Measurements from ENCODE around the gene CRAT. TPM values are rescaled to one million over a fixed set of nuclear protein-coding genes. Genes with fewer than 3 reads are reported as not detected.

Gene CRAT
- polyA plus RNA-seq, 2 of the 4 experiments (the other 2 are of a cell fraction), result 20.5 to 26.0 TPM

- ATAC-seq (peak; percentile 47 to 48; a peak in 5 of 6 replicates), FAIRE-seq (no peak), DNase-seq (ENCODE audit: low read depth in 1 of 2, low spot score in 1 of 2) (no peak)
- no peak overlapping the region for H3K27ac ChIP-seq
- 88% methylated on average over 15 of the region's 20 CpGs for WGBS (ENCODE audit: missing lambda C conversion rate)
- no peaks in the 10 kb centered on the region for H3K9me3 ChIP-seq
- no peaks in the 10 kb centered on the region for H3K4me1 ChIP-seq
- H3K4me3 ChIP-seq, result no peak overlapping the region
- CTCF ChIA-PET, result interaction anchor here (0.7 to 3.6 kb wide), 6 partner anchors 8 to 530 kb away, joined by 3 to 14 read pairs (median 4); no protein-coding TSS in a partner anchor
- no peak overlapping the region for H3K4me2 ChIP-seq
- no peak for TF ChIP-seq HDAC2 (IDR thresholded peaks at IDR 0.05)
- TF ChIP-seq BHLHE40 (IDR thresholded peaks at IDR 0.05; ENCODE audit: low read depth, low read length), result no peak
- no peak for TF ChIP-seq MYC (IDR thresholded peaks at IDR 0.05; ENCODE audit: borderline replicate concordance, low read length)
- TF ChIP-seq NR3C1 (IDR thresholded peaks at IDR 0.05), result no peak
- no peak for TF ChIP-seq CTCF (IDR thresholded peaks at IDR 0.05)
- TF ChIP-seq JUN (IDR thresholded peaks at IDR 0.05), result no peak
- TF ChIP-seq HES2 (IDR thresholded peaks at IDR 0.05), result no peak
- TF ChIP-seq ATOH8 (CRISPR knock-in tag; IDR thresholded peaks at IDR 0.05; ENCODE audit: low read depth), result no peak
- no peak for TF ChIP-seq MAX (IDR thresholded peaks at IDR 0.05)
- TF ChIP-seq SREBF2 (IDR thresholded peaks at IDR 0.05), result no peak
- TF ChIP-seq GATA3 (IDR thresholded peaks at IDR 0.05; ENCODE audit: borderline replicate concordance), result no peak
- TF ChIP-seq FOSL2 (IDR thresholded peaks at IDR 0.05), result no peak
- TF ChIP-seq FOSL2 (CRISPR knock-in tag; IDR thresholded peaks at IDR 0.05), result no peak
- POLR2A ChIA-PET, result interaction anchor here (1.7 kb wide), 1 partner anchor 17 kb away, joined by 7 read pairs; the partner anchor contains the start of genes CRAT and PTPA
Measured at GRCh38 chr9:129093602-129094386, 16.8 kb downstream of the CRAT start.

- TF ChIP-seq PHF8 (IDR thresholded peaks at IDR 0.05; ENCODE audit: borderline replicate concordance, low read depth) (no peak), FOSL2 (IDR thresholded peaks at IDR 0.05) (no peak), FOSL2 (CRISPR knock-in tag; IDR thresholded peaks at IDR 0.05) (no peak), E2F6 (IDR thresholded peaks at IDR 0.05; ENCODE audit: borderline replicate concordance, low read depth) (no peak), PBX3 (IDR thresholded peaks at IDR 0.05) (no peak), RARB (CRISPR knock-in tag; IDR thresholded peaks at IDR 0.05) (no peak), CBX2 (IDR thresholded peaks at IDR 0.05; ENCODE audit: borderline replicate concordance, low read depth) (no peak), USF2 (IDR thresholded peaks at IDR 0.05) (no peak), POLR2AphosphoS2 (conservative IDR thresholded peaks at IDR 0.05; ENCODE audit: low read length) (no peak), EHF (CRISPR knock-in tag; IDR thresholded peaks at IDR 0.05) (no peak), CBX8 (IDR thresholded peaks at IDR 0.05) (no peak), SMC3 (IDR thresholded peaks at IDR 0.05) (no peak), GATA3 (IDR thresholded peaks at IDR 0.05; ENCODE audit: borderline replicate concordance) (no peak), KDM1A (IDR thresholded peaks at IDR 0.05; ENCODE audit: low read depth) (no peak), BCL3 (IDR thresholded peaks at IDR 0.05) (no peak), RCOR1 (IDR thresholded peaks at IDR 0.05; ENCODE audit: low read depth, low read length) (no peak), TFCP2L1 (CRISPR knock-in tag; IDR thresholded peaks at IDR 0.05) (no peak), ZC3H11A (IDR thresholded peaks at IDR 0.05) (no peak), CHD4 (IDR thresholded peaks at IDR 0.05; ENCODE audit: borderline replicate concordance) (no peak)
- POLR2A ChIA-PET, result interaction anchor here (1.4 kb wide), 1 partner anchor 8 kb away, joined by 8 read pairs; the partner anchor contains the start of gene DOLPP1
- Histone ChIP-seq H3K9me3 (no peaks in the 10 kb centered on the region), H3K27ac (no peak overlapping the region), H3K4me3 (no peak overlapping the region), H3K4me2 (no peak overlapping the region), H3K4me1 (no peaks in the 10 kb centered on the region)
- CTCF ChIA-PET, result interaction anchor here (1.1 to 2.9 kb wide), 4 partner anchors 13 to 23 kb away, joined by 4 to 13 read pairs (median 4); no protein-coding TSS in a partner anchor
- 92% methylated on average over 12 of the region's 15 CpGs for WGBS (ENCODE audit: missing lambda C conversion rate)
- DNase-seq (ENCODE audit: low read depth in 1 of 2, low spot score in 1 of 2), result no peak
- no peak for FAIRE-seq
- ATAC-seq, result no peak
Measured at GRCh38 chr9:129089246-129089645, 21.3 kb downstream of the CRAT start.

Measured in A549 (cell line).